Measurements from ENCODE around the gene YTHDF1.

YTHDF1 gene

DNA sequence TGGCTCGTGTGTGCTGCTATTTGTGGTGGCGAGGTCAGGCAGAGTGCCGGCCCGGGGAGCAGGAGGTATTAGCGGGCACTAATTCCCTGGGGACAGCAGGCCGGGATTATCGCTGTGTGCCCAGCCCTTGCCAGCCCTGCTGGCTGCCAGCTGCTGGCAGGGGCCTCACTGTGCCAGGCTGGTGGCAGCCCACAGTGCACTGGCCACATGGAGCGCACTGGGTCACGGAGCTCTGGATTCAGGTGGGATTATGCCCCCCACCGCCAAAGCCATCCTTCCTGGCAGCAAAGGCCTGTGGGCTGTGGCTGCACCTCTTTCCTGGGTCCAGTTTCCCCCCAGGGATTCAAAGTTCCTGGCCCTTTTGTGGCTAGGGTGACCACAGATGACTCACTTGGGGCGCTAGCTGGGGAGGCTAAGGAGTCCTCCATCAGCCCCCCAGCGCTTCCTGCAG lies 59.7 kb downstream of the YTHDF1 start:
- H3K79me2 ChIP-seq (ENCODE audit: insufficient read depth, low read length) = no peaks in the 10 kb centered on the region
- H3K9me3 ChIP-seq (ENCODE audit: low read length) = no peaks in the 10 kb centered on the region
- no peak overlapping the region for H3K4me3 ChIP-seq (ENCODE audit: low read depth, low read length, poor library complexity, severe bottlenecking)
- TF ChIP-seq CTCF (IDR thresholded peaks at IDR 0.05; ENCODE audit: low read length) = no peak
- no peak overlapping the region for H3K9ac ChIP-seq (ENCODE audit: low read length)
- H3F3A ChIP-seq (ENCODE audit: insufficient read depth, low read length) = no peaks in the 10 kb centered on the region
- 0 out of 2 replicates have a peak, but pooled peaks cover 3% of the 10 kb centered on the region for H3K27me3 ChIP-seq (ENCODE audit: insufficient read depth, low read length)
- H3K9me2 ChIP-seq (ENCODE audit: low read depth, low read length) = no peaks in the 10 kb centered on the region
- no peaks in the 10 kb centered on the region for H3K4me1 ChIP-seq (ENCODE audit: insufficient read depth, low read length, severe bottlenecking)
- H3K36me3 ChIP-seq (ENCODE audit: insufficient read depth, low read length) = no peaks in the 10 kb centered on the region
- no peak overlapping the region for H2AFZ ChIP-seq (ENCODE audit: low read length)
- no peak overlapping the region for H3K27ac ChIP-seq (ENCODE audit: low read depth, low read length, poor library complexity, severe bottlenecking)
- H3K4me2 ChIP-seq (ENCODE audit: low read length) = no peak overlapping the region
- H4K20me1 ChIP-seq (ENCODE audit: insufficient read depth, low read length) = no peaks in the 10 kb centered on the region

DNA sequence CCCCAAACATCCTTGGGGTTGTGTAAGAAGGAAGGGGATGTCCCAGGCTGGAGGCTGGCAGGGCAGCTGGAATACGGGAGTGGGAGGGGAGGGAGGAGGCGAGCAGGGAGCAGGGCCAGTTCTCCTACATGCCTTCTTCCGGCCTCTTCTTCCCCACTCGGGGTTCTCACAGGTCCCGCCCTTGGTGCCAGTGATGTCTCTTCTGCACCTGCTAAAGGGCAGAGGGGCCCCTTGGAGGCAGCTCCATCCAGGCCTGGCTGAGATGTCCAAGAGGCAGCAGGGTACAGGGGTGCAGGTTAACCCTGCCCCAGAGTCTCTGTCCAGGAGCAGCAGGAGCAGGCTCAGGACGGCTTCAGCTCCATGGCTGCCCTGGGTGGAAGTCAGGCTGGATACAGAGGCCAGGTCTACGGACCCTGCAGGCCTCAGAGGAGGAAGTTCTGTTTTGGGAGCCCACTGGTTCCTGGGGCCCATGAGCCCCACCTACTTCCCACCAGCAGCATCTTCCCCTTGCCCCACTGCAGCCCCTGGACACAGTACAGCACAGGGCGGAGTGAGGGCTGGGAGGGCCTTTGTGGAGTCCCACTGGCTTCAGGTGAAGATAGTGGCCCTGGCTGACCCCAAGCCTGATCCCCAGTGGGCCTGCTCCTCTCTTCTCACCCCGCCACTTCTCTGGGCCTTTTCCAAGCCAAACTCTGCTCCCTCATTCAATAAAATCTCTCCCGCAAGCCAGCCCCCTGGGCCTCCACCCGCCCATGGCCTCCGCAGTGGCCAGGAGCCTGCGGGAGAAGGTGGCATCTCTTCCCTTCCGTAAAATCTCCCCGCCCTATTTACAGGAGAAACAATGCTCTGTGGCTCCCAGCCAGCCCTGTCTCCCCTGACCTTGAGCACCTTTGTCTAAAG lies 60.4 kb downstream of the YTHDF1 start:
- Histone ChIP-seq H3K4me1 (ENCODE audit: insufficient read depth, low read length, severe bottlenecking) (no peaks in the 10 kb centered on the region), H3K79me2 (ENCODE audit: insufficient read depth, low read length) (no peaks in the 10 kb centered on the region), H4K20me1 (ENCODE audit: insufficient read depth, low read length) (no peaks in the 10 kb centered on the region), H3K27ac (ENCODE audit: low read depth, low read length, poor library complexity, severe bottlenecking) (no peak overlapping the region), H3K9ac (ENCODE audit: low read length) (no peak overlapping the region), H3K27me3 (ENCODE audit: insufficient read depth, low read length) (0 out of 2 replicates have a peak, but pooled peaks cover 3% of the 10 kb centered on the region), H3K4me3 (ENCODE audit: low read depth, low read length, poor library complexity, severe bottlenecking) (no peak overlapping the region), H3K9me3 (ENCODE audit: low read length) (no peaks in the 10 kb centered on the region), H3K4me2 (ENCODE audit: low read length) (no peak overlapping the region), H3F3A (ENCODE audit: insufficient read depth, low read length) (no peaks in the 10 kb centered on the region), H3K36me3 (ENCODE audit: insufficient read depth, low read length) (no peaks in the 10 kb centered on the region), H3K9me2 (ENCODE audit: low read depth, low read length) (no peaks in the 10 kb centered on the region), H2AFZ (ENCODE audit: low read length) (no peak overlapping the region)
- TF ChIP-seq CTCF (IDR thresholded peaks at IDR 0.05; ENCODE audit: low read length) (no peak), EZH2 (IDR thresholded peaks at IDR 0.05; ENCODE audit: borderline replicate concordance, low read length) (no peak)

DNA sequence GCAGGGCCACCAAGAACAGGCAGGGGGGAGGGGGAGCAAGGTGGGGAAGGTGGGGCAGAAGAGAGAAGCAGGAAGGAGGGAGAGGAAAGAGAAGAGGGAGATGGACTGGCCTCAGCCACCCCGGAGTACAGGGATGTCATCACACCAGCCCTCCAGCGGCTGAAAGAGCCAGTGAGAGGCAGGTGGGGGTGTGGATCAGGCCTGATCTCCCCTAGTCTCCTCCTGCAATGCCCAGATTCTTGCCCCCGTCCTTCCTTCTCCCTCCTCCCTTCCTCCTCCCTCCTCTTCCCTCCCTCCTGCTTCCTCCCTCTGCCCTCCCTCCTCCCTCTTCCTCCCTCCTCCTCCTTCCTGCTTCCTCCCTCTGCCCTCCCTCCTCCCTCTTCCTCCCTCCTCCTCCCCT lies 61.5 kb downstream of the YTHDF1 start:
- Histone ChIP-seq H2AFZ (ENCODE audit: low read length) (no peak overlapping the region), H3K79me2 (ENCODE audit: insufficient read depth, low read length) (no peaks in the 10 kb centered on the region), H3K9me3 (ENCODE audit: low read length) (no peaks in the 10 kb centered on the region), H3K9ac (ENCODE audit: low read length) (no peak overlapping the region), H3K4me2 (ENCODE audit: low read length) (no peak overlapping the region), H3K27me3 (ENCODE audit: insufficient read depth, low read length) (0 out of 2 replicates have a peak, but pooled peaks cover 3% of the 10 kb centered on the region), H3F3A (ENCODE audit: insufficient read depth, low read length) (no peaks in the 10 kb centered on the region), H3K4me1 (ENCODE audit: insufficient read depth, low read length, severe bottlenecking) (no peaks in the 10 kb centered on the region), H3K27ac (ENCODE audit: low read depth, low read length, poor library complexity, severe bottlenecking) (no peak overlapping the region), H4K20me1 (ENCODE audit: insufficient read depth, low read length) (no peaks in the 10 kb centered on the region), H3K4me3 (ENCODE audit: low read depth, low read length, poor library complexity, severe bottlenecking) (no peak overlapping the region), H3K36me3 (ENCODE audit: insufficient read depth, low read length) (no peaks in the 10 kb centered on the region), H3K9me2 (ENCODE audit: low read depth, low read length) (no peaks in the 10 kb centered on the region)
- no peak for TF ChIP-seq EZH2 (IDR thresholded peaks at IDR 0.05; ENCODE audit: borderline replicate concordance, low read length)
- TF ChIP-seq CTCF (IDR thresholded peaks at IDR 0.05; ENCODE audit: low read length) = no peak
